ENCODE data around the gene TRIM40. TPM values are rescaled to one million over a fixed set of nuclear protein-coding genes. Genes with fewer than 3 reads are reported as not detected.

The TRIM40 gene
- total and polyA plus RNA-seq, 9 donors: not detected

DNA sequence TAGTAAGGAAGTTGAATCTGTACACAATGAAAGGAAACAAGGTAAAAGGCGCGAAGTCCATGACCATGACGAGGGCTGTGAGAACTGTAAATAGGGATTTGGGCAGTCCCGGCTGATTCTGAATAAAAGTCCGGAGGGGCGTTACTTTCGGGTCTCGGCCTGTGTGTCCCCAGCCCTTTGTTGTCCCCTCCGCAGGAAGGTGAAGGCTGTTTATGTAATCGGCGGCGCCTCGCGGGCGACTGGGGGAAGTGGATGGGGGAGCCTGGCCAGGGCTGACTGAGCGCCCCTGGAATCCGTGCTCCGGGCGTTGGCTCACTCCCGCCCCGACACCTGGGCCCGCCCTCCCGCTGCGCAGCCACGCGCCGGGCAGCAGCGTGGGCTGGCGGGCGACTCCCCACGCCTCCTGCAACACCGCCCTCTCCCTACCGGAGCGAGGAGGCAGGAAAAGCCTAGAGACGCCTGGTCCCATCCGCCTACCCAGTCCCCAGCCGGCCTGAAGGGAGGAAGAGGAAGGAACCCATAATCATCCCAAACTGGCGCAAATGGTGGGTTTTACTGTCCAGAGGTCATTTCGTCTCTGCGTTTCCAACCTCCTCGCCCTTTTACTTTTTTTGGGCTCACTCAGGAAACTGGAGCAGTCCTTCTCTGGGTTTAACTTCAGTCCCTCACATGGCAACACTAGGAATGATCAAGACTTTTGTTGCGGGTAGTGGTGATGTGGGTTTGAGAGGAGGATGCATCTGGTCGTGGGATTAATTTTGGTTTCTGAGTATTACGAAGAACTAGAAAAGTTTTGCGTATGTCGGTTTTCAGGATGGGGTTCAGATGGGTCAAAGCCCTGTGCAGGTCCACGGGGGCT lies 35.1 kb upstream of the TRIM40 start:
- DNase-seq: peak in 4 of 5 donors; percentile 18 to 47 (median 28)
- H3K9me3 ChIP-seq: no peaks in the 10 kb centered on the region
- no peaks in the 10 kb centered on the region for H3K27me3 ChIP-seq
- peak overlapping the region; percentile 8 for H3K4me3 ChIP-seq
- H3K27ac ChIP-seq: no peak overlapping the region
- H3K36me3 ChIP-seq: no peaks in the 10 kb centered on the region
- H3K4me1 ChIP-seq (ENCODE audit: insufficient read depth): peaks cover 14% of the 10 kb centered on the region
- TF ChIP-seq EP300 (IDR thresholded peaks at IDR 0.05) (no peak), POLR2A (IDR thresholded peaks at IDR 0.05) (no peak)
- TF ChIP-seq, protein P1, sequence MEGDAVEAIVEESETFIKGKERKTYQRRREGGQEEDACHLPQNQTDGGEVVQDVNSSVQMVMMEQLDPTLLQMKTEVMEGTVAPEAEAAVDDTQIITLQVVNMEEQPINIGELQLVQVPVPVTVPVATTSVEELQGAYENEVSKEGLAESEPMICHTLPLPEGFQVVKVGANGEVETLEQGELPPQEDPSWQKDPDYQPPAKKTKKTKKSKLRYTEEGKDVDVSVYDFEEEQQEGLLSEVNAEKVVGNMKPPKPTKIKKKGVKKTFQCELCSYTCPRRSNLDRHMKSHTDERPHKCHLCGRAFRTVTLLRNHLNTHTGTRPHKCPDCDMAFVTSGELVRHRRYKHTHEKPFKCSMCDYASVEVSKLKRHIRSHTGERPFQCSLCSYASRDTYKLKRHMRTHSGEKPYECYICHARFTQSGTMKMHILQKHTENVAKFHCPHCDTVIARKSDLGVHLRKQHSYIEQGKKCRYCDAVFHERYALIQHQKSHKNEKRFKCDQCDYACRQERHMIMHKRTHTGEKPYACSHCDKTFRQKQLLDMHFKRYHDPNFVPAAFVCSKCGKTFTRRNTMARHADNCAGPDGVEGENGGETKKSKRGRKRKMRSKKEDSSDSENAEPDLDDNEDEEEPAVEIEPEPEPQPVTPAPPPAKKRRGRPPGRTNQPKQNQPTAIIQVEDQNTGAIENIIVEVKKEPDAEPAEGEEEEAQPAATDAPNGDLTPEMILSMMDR (IDR thresholded peaks at IDR 0.05): no peak
- WGBS, 3 donors: 2 to 3% (median 2%) methylated on average over 46 to 47 of the region's 47 CpGs
- intact Hi-C loops (cut with DNase I): no loop called here

- TF ChIP-seq, protein P1 (IDR thresholded peaks at IDR 0.05): no peak
- TF ChIP-seq EP300 (IDR thresholded peaks at IDR 0.05) (no peak), POLR2A (IDR thresholded peaks at IDR 0.05) (no peak)
- 2 to 4% (median 3%) methylated on average over 50 to 51 of the region's 51 CpGs for WGBS, 3 donors
- intact Hi-C loops (cut with DNase I): loop anchor here in 1 of 4 donors (2.0 kb wide), 1 partner anchor 25 kb away; no protein-coding TSS in a partner anchor
- Histone ChIP-seq H3K36me3 (no peaks in the 10 kb centered on the region), H3K4me3 (peak overlapping the region; percentile 30), H3K9me3 (no peaks in the 10 kb centered on the region), H3K4me1 (ENCODE audit: insufficient read depth) (peaks cover 14% of the 10 kb centered on the region), H3K27me3 (no peaks in the 10 kb centered on the region), H3K27ac (peak overlapping the region in 1 of 2 donors; percentile 53)
- peak; percentile 79 to 90 (median 87) for DNase-seq
These were observed 34.2 kb upstream of the TRIM40 start for GRCh38 chr6:30101444-30102413.

DNA sequence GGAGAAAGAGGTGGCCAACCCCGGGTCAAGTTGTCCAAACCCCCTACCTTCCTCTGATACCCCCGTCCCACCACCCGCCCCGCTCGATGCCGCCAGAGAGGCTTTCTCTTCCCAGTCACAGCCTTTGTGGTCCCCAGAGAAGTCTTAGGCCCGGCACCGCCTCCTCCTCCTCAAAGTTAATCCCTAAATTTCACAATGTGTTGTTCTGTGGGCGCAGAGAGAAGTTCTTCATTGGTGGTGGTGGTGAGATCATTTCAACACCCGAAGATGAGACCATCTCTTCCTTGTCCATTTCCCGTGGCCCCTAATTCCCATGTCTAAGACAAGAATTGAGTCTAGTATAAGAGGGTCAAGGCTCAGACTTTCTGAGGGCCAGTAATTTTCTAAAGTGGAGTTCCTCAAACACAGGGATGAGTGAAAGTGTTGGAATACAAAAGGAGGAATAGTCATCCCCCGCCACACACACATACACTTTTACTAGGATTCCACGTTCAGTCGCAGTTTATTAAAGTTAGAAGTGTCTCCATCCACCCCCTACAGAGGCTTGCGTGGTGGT lies 33.4 kb upstream of the TRIM40 start:
- intact Hi-C loops (cut with DNase I): loop anchor here in 1 of 4 donors (2.0 kb wide), 1 partner anchor 24 kb away; no protein-coding TSS in a partner anchor
- 56 to 63% (median 56%) methylated on average over 15 of the region's 15 CpGs for WGBS, 3 donors
- DNase-seq: peak in 1 of 5 donors; percentile 41

More for the DNA sequence above, 33.4 kb upstream of the TRIM40 start:
- Histone ChIP-seq H3K36me3 (no peaks in the 10 kb centered on the region), H3K9me3 (no peaks in the 10 kb centered on the region), H3K4me3 (peak overlapping the region; percentile 30), H3K27me3 (no peaks in the 10 kb centered on the region), H3K4me1 (ENCODE audit: insufficient read depth) (peaks cover 14% of the 10 kb centered on the region), H3K27ac (peak overlapping the region in 1 of 2 donors; percentile 53)
- TF ChIP-seq, protein P1 (IDR thresholded peaks at IDR 0.05): no peak
- no peak for TF ChIP-seq POLR2A (IDR thresholded peaks at IDR 0.05)
- TF ChIP-seq EP300 (IDR thresholded peaks at IDR 0.05): no peak
